WTC11 (cell line): ENCODE measurements around the gene MARK3. TPM values are rescaled to one million over a fixed set of nuclear protein-coding genes. Genes with fewer than 3 reads are reported as not detected.

Experiments used
- ATAC-seq: fragments of 200-7000 bp; cut with Tn5 transposase; 2 replicates; pipeline ENCODE4 v1.10.0; 2021; ENCODE audit warnings: mild to moderate bottlenecking, moderate library complexity
- CTCF ChIA-PET: fragments of 300-600 bp; sonication (Branson Sonifier 250); formaldehyde crosslinking; loops from one replicate; lab custom pipeline; 2021; ENCODE audit warnings: antibody characterized with exemption; lab: Charles Lee
- POLR2A ChIA-PET: fragments of 350-600 bp; sonication (Branson Sonifier 250); formaldehyde crosslinking; loops from one replicate; lab custom pipeline; 2021; ENCODE audit warnings: antibody characterized with exemption; lab: Charles Lee
- DNase-seq: peaks from one replicate; pipeline ENCODE4 v3.0.0; 2021; ENCODE audit warnings: low spot score
- H3K27ac Mint-ChIP-seq: 2 replicates; pipeline ENCODE4 v1.8.0; 2021; ENCODE audit warnings: mixed read lengths
- H3K27me3 Mint-ChIP-seq: 2 replicates; pipeline ENCODE4 v1.8.0; 2021; ENCODE audit warnings: low read depth, mild to moderate bottlenecking, moderate library complexity, mixed read lengths
- H3K36me3 Mint-ChIP-seq: 2 replicates; pipeline ENCODE4 v1.8.0; 2021; ENCODE audit warnings: mixed read lengths
- H3K4me1 Mint-ChIP-seq: 2 replicates; pipeline ENCODE4 v1.8.0; 2022; ENCODE audit warnings: mixed read lengths
- H3K4me3 Mint-ChIP-seq: 2 replicates; pipeline ENCODE4 v1.8.0; 2021; ENCODE audit warnings: mild to moderate bottlenecking, moderate library complexity, mixed read lengths
- H3K9me3 Mint-ChIP-seq: 2 replicates; pipeline ENCODE4 v1.8.0; 2021; ENCODE audit warnings: mixed read lengths
- CBFB ChIP-seq: sonication (generic); formaldehyde crosslinking; IDR thresholded peaks from 2 replicates; pipeline ENCODE4 v1.8.1; 2022; ENCODE audit warnings: mild to moderate bottlenecking, low read depth, missing genetic modification reagents
- CREM ChIP-seq: sonication (generic); formaldehyde crosslinking; IDR thresholded peaks from 2 replicates; pipeline ENCODE4 v1.8.1; 2022; ENCODE audit warnings: mild to moderate bottlenecking, missing genetic modification reagents, moderate library complexity
- EMX1 ChIP-seq: fragments of 250-450 bp; sonication (Bioruptor Pico); IDR thresholded peaks from 2 replicates; pipeline ENCODE4 v1.8.0; 2021; ENCODE audit warnings: mild to moderate bottlenecking
- ETV6 ChIP-seq: sonication (generic); formaldehyde crosslinking; IDR thresholded peaks from 2 replicates; pipeline ENCODE4 v1.8.1; 2022; ENCODE audit warnings: mild to moderate bottlenecking, missing genetic modification reagents
- FOXP4 ChIP-seq: sonication (generic); formaldehyde crosslinking; IDR thresholded peaks from 2 replicates; pipeline ENCODE4 v1.8.0; 2022; ENCODE audit warnings: mild to moderate bottlenecking, missing genetic modification reagents
- GTF2I ChIP-seq: fragments of 250-450 bp; sonication (Bioruptor Pico); conservative IDR thresholded peaks from 2 replicates; pipeline ENCODE4 v1.4.0; 2021; ENCODE audit warnings: mild to moderate bottlenecking
- IRF2 ChIP-seq: sonication (generic); formaldehyde crosslinking; IDR thresholded peaks from 2 replicates; pipeline ENCODE4 v1.8.0; 2022; ENCODE audit warnings: low read depth, missing genetic modification reagents, borderline replicate concordance
- KAT7 ChIP-seq: sonication (generic); formaldehyde crosslinking; IDR thresholded peaks from 2 replicates; pipeline ENCODE4 v1.8.1; 2023; ENCODE audit warnings: missing genetic modification reagents, mild to moderate bottlenecking, borderline replicate concordance
- MXD4 ChIP-seq: fragments of 250-450 bp; sonication (Bioruptor Pico); IDR thresholded peaks from 2 replicates; pipeline ENCODE4 v1.8.0; 2021; ENCODE audit warnings: mild to moderate bottlenecking, moderate library complexity, borderline replicate concordance
- NFYB ChIP-seq: sonication (generic); formaldehyde crosslinking; conservative IDR thresholded peaks from 2 replicates; pipeline ENCODE4 v1.8.0; 2022; ENCODE audit warnings: low read depth, missing genetic modification reagents
- SOX15 ChIP-seq: fragments of 250-450 bp; sonication (Bioruptor Pico); IDR thresholded peaks from 2 replicates; pipeline ENCODE4 v1.9.0; 2021; ENCODE audit warnings: mild to moderate bottlenecking
- ZNF121 ChIP-seq: sonication (generic); formaldehyde crosslinking; IDR thresholded peaks from 2 replicates; pipeline ENCODE4 v1.8.0; 2023; ENCODE audit warnings: missing genetic modification reagents
- ZNF138 ChIP-seq: sonication (generic); formaldehyde crosslinking; conservative IDR thresholded peaks from 2 replicates; pipeline ENCODE4 v1.8.1; 2022; ENCODE audit warnings: mild to moderate bottlenecking, moderate library complexity, missing genetic modification reagents
- ZNF263 ChIP-seq: sonication (generic); formaldehyde crosslinking; IDR thresholded peaks from 2 replicates; pipeline ENCODE4 v1.8.1; 2022; ENCODE audit warnings: low read depth, mild to moderate bottlenecking, moderate library complexity, missing genetic modification reagents
- ZNF396 ChIP-seq: fragments of 250-450 bp; sonication (Bioruptor Pico); IDR thresholded peaks from 2 replicates; pipeline ENCODE4 v1.8.0; 2021; ENCODE audit warnings: mild to moderate bottlenecking, moderate library complexity, borderline replicate concordance
- ZNF416 ChIP-seq: fragments of 250-450 bp; sonication (Bioruptor Pico); IDR thresholded peaks from 2 replicates; pipeline ENCODE4 v1.9.0; 2021; ENCODE audit warnings: mild to moderate bottlenecking, inconsistent platforms
- ZNF671 ChIP-seq: fragments of 250-450 bp; sonication (Bioruptor Pico); IDR thresholded peaks from 2 replicates; pipeline ENCODE4 v1.8.0; 2021; ENCODE audit warnings: mild to moderate bottlenecking
- total RNA-seq: library from RNA; stranded (reverse); gene quantifications from 3 replicates; pipeline ENCODE4 v1.2.3, GENCODE V29; 2021
- TF ChIP-seq, protein P1 (sequence below): sonication (generic); formaldehyde crosslinking; IDR thresholded peaks from 2 replicates; pipeline ENCODE4 v1.8.0; 2022; ENCODE audit warnings: missing genetic modification reagents

The MARK3 gene
- total RNA-seq, 1 experiment from 2014 or later, result 93.7 TPM

DNA sequence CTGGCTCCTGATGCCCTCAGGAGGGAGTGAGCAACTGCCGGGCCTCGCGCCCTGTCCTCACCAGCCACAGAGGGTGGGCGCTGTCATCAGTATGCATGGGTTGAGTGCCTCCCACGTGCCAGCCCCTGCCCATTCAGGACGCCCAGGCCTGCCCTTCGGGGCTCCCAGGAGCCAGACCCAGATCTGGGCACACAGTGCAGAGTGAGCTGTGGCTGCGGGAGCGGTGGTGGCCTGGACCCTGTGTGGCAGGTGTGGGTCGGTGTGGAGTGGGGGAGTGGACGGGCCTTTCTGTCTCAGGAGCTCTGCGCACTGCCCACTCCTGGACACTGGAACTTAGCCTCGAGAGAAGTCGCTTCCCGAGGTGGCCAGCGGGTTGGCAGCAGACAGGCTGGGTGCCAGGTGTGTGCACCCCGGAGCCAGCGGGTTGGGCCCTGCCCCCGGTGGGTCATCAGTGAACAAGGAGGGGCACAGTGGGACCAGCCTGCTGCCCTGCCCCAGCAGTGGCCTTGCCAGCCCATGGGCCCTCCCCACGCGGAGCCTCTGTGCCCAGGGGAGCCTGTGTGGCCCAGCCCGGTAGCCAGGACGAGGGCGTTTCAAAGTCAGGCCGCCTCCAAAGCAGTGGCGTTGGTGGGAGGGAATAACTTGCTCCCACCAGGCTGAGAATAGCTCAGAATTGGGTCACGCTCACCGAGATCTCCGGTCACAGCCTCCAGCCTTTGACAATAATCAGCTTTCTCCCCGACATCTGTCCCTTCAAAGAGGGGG is 153.3 kb downstream of the MARK3 start:
- TF ChIP-seq NFYB (CRISPR knock-in tag) (no peak), ZNF263 (CRISPR knock-in tag) (no peak), ZNF396 (CRISPR knock-in tag) (no peak), CREM (no peak), EMX1 (CRISPR knock-in tag) (no peak), SOX15 (CRISPR knock-in tag) (no peak), ZNF671 (CRISPR knock-in tag) (no peak), KAT7 (CRISPR knock-in tag) (no peak), IRF2 (no peak)
- TF ChIP-seq, all 79 proteins: peak for 0
- ChIA-PET CTCF (interaction anchor here (1.1 to 21.0 kb wide), 2 partner anchors 9 to 20 kb away, joined by 4 to 455 read pairs; partner anchors contain the start of gene CKB), POLR2A (interaction anchor here (1.0 to 1.3 kb wide), 2 partner anchors 16 to 18 kb away, joined by 3 to 5 read pairs; partner anchors contain the start of gene CKB)
- no peak overlapping the region for H3K27ac Mint-ChIP-seq
- no peaks in the 10 kb centered on the region for H3K9me3 Mint-ChIP-seq
- peaks cover 5% of the 10 kb centered on the region; the same call in 1 of the 2 replicates for H3K4me1 Mint-ChIP-seq
- H3K27me3 Mint-ChIP-seq, result peaks cover 11% of the 10 kb centered on the region
- no peak overlapping the region for H3K4me3 Mint-ChIP-seq
- H3K36me3 Mint-ChIP-seq, result no peaks in the 10 kb centered on the region
- ATAC-seq, result no peak
- no peak for DNase-seq

- Mint-ChIP-seq H3K27ac (no peak overlapping the region; the same call in 1 of the 2 replicates), H3K4me3 (no peak overlapping the region), H3K9me3 (no peaks in the 10 kb centered on the region), H3K4me1 (peaks cover 5% of the 10 kb centered on the region; the same call in 1 of the 2 replicates), H3K27me3 (peaks cover 11% of the 10 kb centered on the region), H3K36me3 (no peaks in the 10 kb centered on the region)
- TF ChIP-seq ZNF121 (CRISPR knock-in tag), result no peak
- DNase-seq (no peak), ATAC-seq (no peak)
- POLR2A ChIA-PET, result interaction anchor here (0.5 to 1.3 kb wide), 3 partner anchors 16 to 19 kb away, joined by 3 to 5 read pairs (median 3); partner anchors contain the start of gene CKB
- CTCF ChIA-PET, result interaction anchor here (0.5 to 21.0 kb wide), 4 partner anchors 8 to 1378 kb away, joined by 3 to 455 read pairs (median 4); partner anchors contain the start of gene CKB
These were observed 154.0 kb downstream of the MARK3 start for GRCh38 chr14:103539056-103539825.

DNA sequence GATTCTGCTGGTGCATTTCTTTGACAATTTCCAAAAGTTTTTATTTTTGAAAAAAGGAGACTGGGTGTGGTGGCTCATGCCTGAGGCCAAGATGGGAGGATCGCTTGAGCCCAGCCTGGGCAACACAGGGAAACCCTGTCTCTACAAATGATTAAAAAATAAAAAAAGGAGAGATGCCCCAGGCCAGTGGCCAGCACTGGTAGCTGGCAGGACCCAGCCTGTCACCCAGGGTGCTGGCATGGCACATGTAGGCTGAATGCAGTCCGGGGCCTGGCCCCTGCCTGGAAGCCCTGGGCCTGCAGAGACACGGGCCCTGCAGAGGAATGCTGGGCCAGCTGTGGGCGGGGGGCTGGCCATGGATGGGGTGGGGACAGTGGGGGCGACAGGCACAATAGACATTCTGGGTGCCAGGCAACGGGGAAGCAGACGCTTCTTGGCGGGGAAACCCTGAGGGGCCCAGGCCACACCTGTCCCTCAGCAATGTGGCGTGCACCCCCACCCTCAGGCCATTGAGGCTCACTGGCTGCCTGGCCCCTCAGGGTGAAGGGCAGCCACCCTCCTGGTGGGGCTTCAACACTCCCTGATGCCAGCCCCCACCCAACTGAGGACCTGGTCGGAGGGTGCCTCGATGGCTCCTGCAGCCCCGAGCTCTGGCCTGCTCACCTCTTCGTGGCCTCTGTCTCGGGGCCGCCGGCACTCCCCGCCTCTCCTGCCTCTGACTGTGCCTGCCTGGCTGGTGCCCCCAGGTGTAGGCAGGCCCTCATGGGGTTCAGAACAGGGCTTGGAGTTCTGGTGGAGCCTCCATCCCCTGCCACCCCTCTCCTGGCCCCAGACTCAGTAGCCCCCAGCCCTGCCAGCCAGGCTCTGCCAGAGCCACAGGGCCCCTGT is 155.8 kb downstream of the MARK3 start:
- DNase-seq (no peak), ATAC-seq (no peak)
- H3K9me3 Mint-ChIP-seq, result no peaks in the 10 kb centered on the region
- no peaks in the 10 kb centered on the region for H3K36me3 Mint-ChIP-seq
- no peak overlapping the region for H3K27ac Mint-ChIP-seq
- H3K27me3 Mint-ChIP-seq, result peaks cover 11% of the 10 kb centered on the region
- no peak for TF ChIP-seq FOXP4 (CRISPR knock-in tag)
- no peak for TF ChIP-seq ZNF121 (CRISPR knock-in tag)
- TF ChIP-seq ZNF416 (CRISPR knock-in tag), result no peak
- TF ChIP-seq ZNF138 (CRISPR knock-in tag), result no peak
- TF ChIP-seq MXD4 (CRISPR knock-in tag), result no peak
- no peak for TF ChIP-seq CBFB (CRISPR knock-in tag)
- no peak for TF ChIP-seq ETV6 (CRISPR knock-in tag)
- no peak for TF ChIP-seq GTF2I (CRISPR knock-in tag)
- TF ChIP-seq, protein P1, sequence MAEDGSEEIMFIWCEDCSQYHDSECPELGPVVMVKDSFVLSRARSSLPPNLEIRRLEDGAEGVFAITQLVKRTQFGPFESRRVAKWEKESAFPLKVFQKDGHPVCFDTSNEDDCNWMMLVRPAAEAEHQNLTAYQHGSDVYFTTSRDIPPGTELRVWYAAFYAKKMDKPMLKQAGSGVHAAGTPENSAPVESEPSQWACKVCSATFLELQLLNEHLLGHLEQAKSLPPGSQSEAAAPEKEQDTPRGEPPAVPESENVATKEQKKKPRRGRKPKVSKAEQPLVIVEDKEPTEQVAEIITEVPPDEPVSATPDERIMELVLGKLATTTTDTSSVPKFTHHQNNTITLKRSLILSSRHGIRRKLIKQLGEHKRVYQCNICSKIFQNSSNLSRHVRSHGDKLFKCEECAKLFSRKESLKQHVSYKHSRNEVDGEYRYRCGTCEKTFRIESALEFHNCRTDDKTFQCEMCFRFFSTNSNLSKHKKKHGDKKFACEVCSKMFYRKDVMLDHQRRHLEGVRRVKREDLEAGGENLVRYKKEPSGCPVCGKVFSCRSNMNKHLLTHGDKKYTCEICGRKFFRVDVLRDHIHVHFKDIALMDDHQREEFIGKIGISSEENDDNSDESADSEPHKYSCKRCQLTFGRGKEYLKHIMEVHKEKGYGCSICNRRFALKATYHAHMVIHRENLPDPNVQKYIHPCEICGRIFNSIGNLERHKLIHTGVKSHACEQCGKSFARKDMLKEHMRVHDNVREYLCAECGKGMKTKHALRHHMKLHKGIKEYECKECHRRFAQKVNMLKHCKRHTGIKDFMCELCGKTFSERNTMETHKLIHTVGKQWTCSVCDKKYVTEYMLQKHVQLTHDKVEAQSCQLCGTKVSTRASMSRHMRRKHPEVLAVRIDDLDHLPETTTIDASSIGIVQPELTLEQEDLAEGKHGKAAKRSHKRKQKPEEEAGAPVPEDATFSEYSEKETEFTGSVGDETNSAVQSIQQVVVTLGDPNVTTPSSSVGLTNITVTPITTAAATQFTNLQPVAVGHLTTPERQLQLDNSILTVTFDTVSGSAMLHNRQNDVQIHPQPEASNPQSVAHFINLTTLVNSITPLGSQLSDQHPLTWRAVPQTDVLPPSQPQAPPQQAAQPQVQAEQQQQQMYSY, result no peak
- POLR2A ChIA-PET, result interaction anchor here (0.8 to 4.1 kb wide), 5 partner anchors 11 to 21 kb away, joined by 3 to 65 read pairs (median 3); partner anchors contain the start of genes BAG5 and CKB
- H3K4me1 Mint-ChIP-seq, result peaks cover 5% of the 10 kb centered on the region; the same call in 1 of the 2 replicates
- CTCF ChIA-PET, result interaction anchor here (1.9 to 21.0 kb wide), 5 partner anchors 8 to 31 kb away, joined by 6 to 455 read pairs (median 13); partner anchors contain the start of genes CKB and TRMT61A
- no peak overlapping the region for H3K4me3 Mint-ChIP-seq
